Thyroid gland (tissue), 4 donors: ENCODE results near the gene IQSEC1.

Experiments
- POLR2A ChIP-seq, 2 donors: fragments of 450-650 bp; IDR thresholded peaks; one replicate each; pipeline ENCODE4 v1.6.1; 2017; ENCODE audit warnings: antibody characterized with exemption in 2 of 2, mild to moderate bottlenecking in 2 of 2, moderate library complexity in 1 of 2
- TF ChIP-seq, protein P1 (sequence below), 6 experiments: fragments of 200-600 bp in 3 of 6; fragments of 450-650 bp in 3 of 6; sonication (generic) in 3 of 6; IDR thresholded peaks; one replicate each; pipeline ENCODE4 v1.5.1; 2016 to 2019; ENCODE audit warnings: antibody characterized with exemption in 6 of 6, mild to moderate bottlenecking in 2 of 6, inconsistent platforms in 1 of 6, moderate library complexity in 1 of 6

DNA sequence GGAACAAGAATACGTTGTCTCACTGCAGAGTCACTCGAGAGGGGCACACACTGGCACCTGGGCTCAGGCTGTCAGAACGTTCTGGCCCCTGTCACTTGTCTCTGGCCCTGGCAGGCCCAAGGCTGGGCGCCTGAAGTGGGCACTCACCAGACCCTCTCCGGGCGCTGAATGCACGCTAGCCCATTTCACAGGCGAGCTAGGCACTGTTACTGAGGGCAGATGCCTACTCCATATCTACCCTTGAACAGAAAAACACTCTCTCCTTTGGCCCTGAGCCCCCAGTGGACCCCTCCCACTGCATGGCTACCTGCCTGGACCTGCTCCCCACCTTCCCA is 42.3 kb upstream of the IQSEC1 start:
- TF ChIP-seq, protein P1, sequence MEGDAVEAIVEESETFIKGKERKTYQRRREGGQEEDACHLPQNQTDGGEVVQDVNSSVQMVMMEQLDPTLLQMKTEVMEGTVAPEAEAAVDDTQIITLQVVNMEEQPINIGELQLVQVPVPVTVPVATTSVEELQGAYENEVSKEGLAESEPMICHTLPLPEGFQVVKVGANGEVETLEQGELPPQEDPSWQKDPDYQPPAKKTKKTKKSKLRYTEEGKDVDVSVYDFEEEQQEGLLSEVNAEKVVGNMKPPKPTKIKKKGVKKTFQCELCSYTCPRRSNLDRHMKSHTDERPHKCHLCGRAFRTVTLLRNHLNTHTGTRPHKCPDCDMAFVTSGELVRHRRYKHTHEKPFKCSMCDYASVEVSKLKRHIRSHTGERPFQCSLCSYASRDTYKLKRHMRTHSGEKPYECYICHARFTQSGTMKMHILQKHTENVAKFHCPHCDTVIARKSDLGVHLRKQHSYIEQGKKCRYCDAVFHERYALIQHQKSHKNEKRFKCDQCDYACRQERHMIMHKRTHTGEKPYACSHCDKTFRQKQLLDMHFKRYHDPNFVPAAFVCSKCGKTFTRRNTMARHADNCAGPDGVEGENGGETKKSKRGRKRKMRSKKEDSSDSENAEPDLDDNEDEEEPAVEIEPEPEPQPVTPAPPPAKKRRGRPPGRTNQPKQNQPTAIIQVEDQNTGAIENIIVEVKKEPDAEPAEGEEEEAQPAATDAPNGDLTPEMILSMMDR (IDR thresholded peaks at IDR 0.05), result no peak
- no peak for TF ChIP-seq POLR2A (IDR thresholded peaks at IDR 0.05)
